Fibroblast of mammary gland (primary cell): ENCODE measurements around the gene ATP5F1B.
A peak's percentile ranks its signal among the peaks of the same experiment; 100 is the strongest.

Source experiments
- DNase-seq: peaks from one replicate; pipeline ENCODE4 v3.0.0-alpha.2; 2010; ENCODE audit warnings: low read depth
- H3K4me3 ChIP-seq: 2 replicates; pipeline ENCODE4 v1.5.1; 2011; ENCODE audit warnings: low read depth, mild to moderate bottlenecking, low read length, moderate library complexity; ENCODE audit not compliant: control insufficient read depth
- CTCF ChIP-seq: conservative IDR thresholded peaks from 2 replicates; pipeline ENCODE4 v1.5.1; 2011; ENCODE audit warnings: low read depth, low read length, inconsistent platforms; ENCODE audit not compliant: control insufficient read depth, insufficient read depth

Gene ATP5F1B

GRCh38 chr12:56616244-56616643 lies 29.5 kb downstream of the ATP5F1B start:
- no peak for TF ChIP-seq CTCF
- no peak for DNase-seq
- H3K4me3 ChIP-seq = no peak overlapping the region

- TF ChIP-seq CTCF = no peak
Measured at GRCh38 chr12:56614627-56615026, 31.2 kb downstream of the ATP5F1B start.

DNA sequence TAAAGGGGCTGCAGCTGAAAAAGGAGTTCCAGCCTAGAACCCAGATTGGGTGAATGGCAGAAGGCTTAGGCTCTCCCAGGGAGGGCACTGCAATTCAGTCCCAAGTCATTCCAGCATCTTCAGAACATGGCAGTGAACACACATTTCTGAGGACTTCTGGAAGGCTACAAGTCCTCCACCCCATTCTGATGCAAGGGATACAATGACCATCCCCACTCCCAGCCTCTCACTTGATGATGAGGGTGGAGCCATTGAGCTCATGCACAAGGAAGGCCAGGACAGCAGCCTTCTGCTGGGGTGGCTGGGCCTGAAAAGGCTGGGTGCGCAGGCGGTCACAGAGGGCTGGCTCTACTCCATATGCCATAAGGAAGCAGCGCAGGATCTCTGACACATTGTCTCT lies 41.4 kb downstream of the ATP5F1B start:
- no peak for TF ChIP-seq CTCF
- H3K4me3 ChIP-seq = no peak overlapping the region
- DNase-seq = no peak

More at GRCh38 chr12:56614627-56615026, 31.2 kb downstream of the ATP5F1B start:
- DNase-seq = no peak
- H3K4me3 ChIP-seq = no peak overlapping the region

DNA sequence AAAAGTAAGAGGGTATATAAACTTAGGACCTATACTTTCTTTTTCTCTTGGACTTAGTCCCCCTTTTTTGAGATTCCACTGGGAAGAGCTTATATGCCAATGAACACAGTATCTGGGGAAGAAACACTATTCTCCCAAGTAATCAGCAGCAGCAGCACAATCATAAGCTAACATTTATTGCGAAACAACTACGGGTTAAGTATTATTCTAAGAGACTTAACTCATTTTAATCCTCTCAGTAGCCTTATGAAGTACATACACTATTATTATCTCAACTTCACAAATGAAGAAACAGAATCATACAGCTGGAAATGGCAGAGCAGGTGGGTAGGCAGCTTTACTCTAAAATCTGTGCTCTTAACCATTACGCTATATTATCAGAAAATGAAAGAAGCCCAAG lies 43.5 kb downstream of the ATP5F1B start:
- no peak for TF ChIP-seq CTCF
- H3K4me3 ChIP-seq = no peak overlapping the region
- no peak for DNase-seq

DNA sequence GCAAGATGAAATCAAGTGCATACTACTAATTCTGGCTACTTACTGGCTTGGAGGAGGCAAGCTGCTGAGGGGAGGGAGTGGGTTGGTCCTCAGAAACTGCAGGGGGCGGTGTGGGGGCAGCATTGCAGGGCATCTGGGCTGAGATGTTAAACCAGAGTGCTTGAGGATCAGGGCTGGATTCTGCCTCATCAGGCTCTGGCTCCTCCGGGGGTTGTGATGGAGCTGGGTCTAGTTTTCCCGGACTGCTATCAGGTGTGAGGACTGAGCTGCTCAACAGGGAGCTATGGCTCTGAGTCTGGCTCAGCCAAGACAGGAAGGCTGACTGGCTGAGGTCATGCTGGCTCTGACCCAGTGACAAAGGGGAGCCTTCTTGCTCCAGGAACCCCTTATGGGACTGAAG lies 44.3 kb downstream of the ATP5F1B start:
- peak; percentile 21 for TF ChIP-seq CTCF
- no peak overlapping the region for H3K4me3 ChIP-seq
- DNase-seq = no peak

DNA sequence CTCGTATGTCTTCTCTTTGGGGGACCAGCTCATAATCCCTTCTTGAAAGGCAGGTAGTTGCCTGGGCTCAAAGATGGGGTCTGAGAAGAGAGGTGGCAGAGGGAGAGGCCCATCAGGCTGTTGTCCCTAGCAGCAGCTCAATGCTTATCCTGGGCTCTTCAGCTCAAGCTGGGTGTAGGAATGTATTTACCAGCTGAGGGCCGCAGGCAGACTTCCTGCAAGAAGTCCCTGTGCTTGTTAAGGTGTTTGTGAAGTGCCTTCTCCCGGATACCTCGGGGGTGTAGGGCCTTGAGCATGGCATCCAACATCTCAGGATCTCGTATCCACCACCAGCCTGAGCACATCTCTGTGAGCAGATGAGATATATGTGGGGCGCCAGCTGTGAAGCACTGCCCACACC lies 45.0 kb downstream of the ATP5F1B start:
- TF ChIP-seq CTCF = no peak
- DNase-seq = no peak
- H3K4me3 ChIP-seq = no peak overlapping the region

- H3K4me3 ChIP-seq = no peak overlapping the region
- DNase-seq = no peak
- no peak for TF ChIP-seq CTCF
Measured at GRCh38 chr12:56599797-56600196, 46.0 kb downstream of the ATP5F1B start.
